SK-N-SH treated with all-trans-retinoic acid at 6 μM for 48 hours (cell line): Measurements from ENCODE around the gene RNF145.

Experiments used
- ATAC-seq: fragments of 200-7000 bp; cut with Tn5 transposase; 3 replicates; pipeline ENCODE4 v1.9.1; 2020; ENCODE audit warnings: mild to moderate bottlenecking, moderate library complexity
- BACH2 ChIP-seq: fragments of 250-450 bp; sonication (Bioruptor Pico); IDR thresholded peaks from 2 replicates; pipeline ENCODE4 v1.9.0; 2021; ENCODE audit warnings: mild to moderate bottlenecking, borderline replicate concordance
- CSRNP3 ChIP-seq: fragments of 250-450 bp; sonication (Bioruptor Pico); IDR thresholded peaks from 2 replicates; pipeline ENCODE4 v1.5.1; 2021; ENCODE audit warnings: mild to moderate bottlenecking, moderate library complexity
- GLIS3 ChIP-seq: fragments of 250-450 bp; sonication (Bioruptor Pico); IDR thresholded peaks from 2 replicates; pipeline ENCODE4 v1.5.0; 2020; ENCODE audit warnings: mild to moderate bottlenecking, moderate library complexity
- ISL1 ChIP-seq: fragments of 250-450 bp; sonication (Bioruptor Pico); IDR thresholded peaks from 2 replicates; pipeline ENCODE4 v2.1.2; 2022; ENCODE audit warnings: mild to moderate bottlenecking, moderate library complexity
- OSR1 ChIP-seq: fragments of 250-450 bp; sonication (Bioruptor Pico); IDR thresholded peaks from 2 replicates; pipeline ENCODE4 v1.8.0; 2022; ENCODE audit warnings: moderate library complexity, mild to moderate bottlenecking, inconsistent platforms
- RARB ChIP-seq: fragments of 250-450 bp; sonication (Bioruptor Pico); IDR thresholded peaks from 2 replicates; pipeline ENCODE4 v1.8.0; 2021; ENCODE audit warnings: mild to moderate bottlenecking, moderate library complexity
- SNAI2 ChIP-seq: fragments of 250-450 bp; sonication (Bioruptor Pico); IDR thresholded peaks from 2 replicates; pipeline ENCODE4 v1.5.0; 2020; ENCODE audit warnings: mild to moderate bottlenecking, moderate library complexity
- TCF4 ChIP-seq: fragments of 250-450 bp; sonication (Bioruptor Pico); IDR thresholded peaks from 2 replicates; pipeline ENCODE4 v1.8.0; 2021; ENCODE audit warnings: mild to moderate bottlenecking, moderate library complexity, borderline replicate concordance
- TOX ChIP-seq: fragments of 250-450 bp; sonication (Bioruptor Pico); IDR thresholded peaks from 2 replicates; pipeline ENCODE4 v1.8.0; 2021; ENCODE audit warnings: mild to moderate bottlenecking, moderate library complexity, borderline replicate concordance
- ZC3H10 ChIP-seq: fragments of 250-450 bp; sonication (Bioruptor Pico); IDR thresholded peaks from 2 replicates; pipeline ENCODE4 v1.5.1; 2021; ENCODE audit warnings: mild to moderate bottlenecking, moderate library complexity
- ZFP3 ChIP-seq: fragments of 250-450 bp; sonication (Bioruptor Pico); IDR thresholded peaks from 2 replicates; pipeline ENCODE4 v1.5.0; 2020; ENCODE audit warnings: mild to moderate bottlenecking, moderate library complexity
- ZNF565 ChIP-seq: fragments of 450-650 bp; formaldehyde crosslinking; conservative IDR thresholded peaks from 2 replicates; pipeline ENCODE4 v1.5.0; 2020; ENCODE audit warnings: low read depth, mild to moderate bottlenecking, moderate library complexity
- ZNF8 ChIP-seq: fragments of 450-650 bp; formaldehyde crosslinking; IDR thresholded peaks from 2 replicates; pipeline ENCODE4 v1.5.0; 2020; ENCODE audit warnings: mild to moderate bottlenecking, moderate library complexity
- TF ChIP-seq, protein P1 (sequence below): fragments of 250-450 bp; sonication (Bioruptor Pico); IDR thresholded peaks from 2 replicates; pipeline ENCODE4 v1.5.1; 2020; ENCODE audit warnings: low read depth, mild to moderate bottlenecking, moderate library complexity
- TF ChIP-seq, protein P2 (sequence below): fragments of 250-450 bp; sonication (Bioruptor Pico); IDR thresholded peaks from 2 replicates; pipeline ENCODE4 v1.8.0; 2020; ENCODE audit warnings: mild to moderate bottlenecking, moderate library complexity, borderline replicate concordance
- TF ChIP-seq, protein P3 (sequence below): fragments of 250-450 bp; sonication (Bioruptor Pico); IDR thresholded peaks from 2 replicates; pipeline ENCODE4 v1.5.0; 2020; ENCODE audit warnings: mild to moderate bottlenecking, moderate library complexity

The RNF145 gene

GRCh38 chr5:159184858-159185381, 24.4 kb downstream of the RNF145 start:
- ATAC-seq = peak; percentile 84
- TF ChIP-seq, protein P1, sequence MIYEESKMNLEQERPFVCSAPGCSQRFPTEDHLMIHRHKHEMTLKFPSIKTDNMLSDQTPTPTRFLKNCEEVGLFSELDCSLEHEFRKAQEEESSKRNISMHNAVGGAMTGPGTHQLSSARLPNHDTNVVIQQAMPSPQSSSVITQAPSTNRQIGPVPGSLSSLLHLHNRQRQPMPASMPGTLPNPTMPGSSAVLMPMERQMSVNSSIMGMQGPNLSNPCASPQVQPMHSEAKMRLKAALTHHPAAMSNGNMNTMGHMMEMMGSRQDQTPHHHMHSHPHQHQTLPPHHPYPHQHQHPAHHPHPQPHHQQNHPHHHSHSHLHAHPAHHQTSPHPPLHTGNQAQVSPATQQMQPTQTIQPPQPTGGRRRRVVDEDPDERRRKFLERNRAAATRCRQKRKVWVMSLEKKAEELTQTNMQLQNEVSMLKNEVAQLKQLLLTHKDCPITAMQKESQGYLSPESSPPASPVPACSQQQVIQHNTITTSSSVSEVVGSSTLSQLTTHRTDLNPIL = no peak
- 0 out of 2 replicates have a peak, but pooled peaks have one; percentile 18 for TF ChIP-seq ISL1 (CRISPR knock-in tag)

GRCh38 chr5:159184236-159184635, 25.1 kb downstream of the RNF145 start:
- TF ChIP-seq BACH2 (no peak), RARB (CRISPR knock-in tag) (no peak)
- ATAC-seq = no peak

GRCh38 chr5:159183247-159183646, 26.1 kb downstream of the RNF145 start:
- TF ChIP-seq RARB (CRISPR knock-in tag) (no peak), OSR1 (CRISPR knock-in tag) (no peak), TOX (no peak), ZFP3 (CRISPR knock-in tag) (no peak), GLIS3 (no peak), ZNF8 (CRISPR knock-in tag) (no peak), TCF4 (no peak), ZNF565 (CRISPR knock-in tag) (no peak), ZC3H10 (CRISPR knock-in tag) (no peak)
- TF ChIP-seq, protein P2, sequence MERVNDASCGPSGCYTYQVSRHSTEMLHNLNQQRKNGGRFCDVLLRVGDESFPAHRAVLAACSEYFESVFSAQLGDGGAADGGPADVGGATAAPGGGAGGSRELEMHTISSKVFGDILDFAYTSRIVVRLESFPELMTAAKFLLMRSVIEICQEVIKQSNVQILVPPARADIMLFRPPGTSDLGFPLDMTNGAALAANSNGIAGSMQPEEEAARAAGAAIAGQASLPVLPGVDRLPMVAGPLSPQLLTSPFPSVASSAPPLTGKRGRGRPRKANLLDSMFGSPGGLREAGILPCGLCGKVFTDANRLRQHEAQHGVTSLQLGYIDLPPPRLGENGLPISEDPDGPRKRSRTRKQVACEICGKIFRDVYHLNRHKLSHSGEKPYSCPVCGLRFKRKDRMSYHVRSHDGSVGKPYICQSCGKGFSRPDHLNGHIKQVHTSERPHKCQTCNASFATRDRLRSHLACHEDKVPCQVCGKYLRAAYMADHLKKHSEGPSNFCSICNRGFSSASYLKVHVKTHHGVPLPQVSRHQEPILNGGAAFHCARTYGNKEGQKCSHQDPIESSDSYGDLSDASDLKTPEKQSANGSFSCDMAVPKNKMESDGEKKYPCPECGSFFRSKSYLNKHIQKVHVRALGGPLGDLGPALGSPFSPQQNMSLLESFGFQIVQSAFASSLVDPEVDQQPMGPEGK = no peak
- TF ChIP-seq, protein P1 = no peak
- TF ChIP-seq, protein P3, sequence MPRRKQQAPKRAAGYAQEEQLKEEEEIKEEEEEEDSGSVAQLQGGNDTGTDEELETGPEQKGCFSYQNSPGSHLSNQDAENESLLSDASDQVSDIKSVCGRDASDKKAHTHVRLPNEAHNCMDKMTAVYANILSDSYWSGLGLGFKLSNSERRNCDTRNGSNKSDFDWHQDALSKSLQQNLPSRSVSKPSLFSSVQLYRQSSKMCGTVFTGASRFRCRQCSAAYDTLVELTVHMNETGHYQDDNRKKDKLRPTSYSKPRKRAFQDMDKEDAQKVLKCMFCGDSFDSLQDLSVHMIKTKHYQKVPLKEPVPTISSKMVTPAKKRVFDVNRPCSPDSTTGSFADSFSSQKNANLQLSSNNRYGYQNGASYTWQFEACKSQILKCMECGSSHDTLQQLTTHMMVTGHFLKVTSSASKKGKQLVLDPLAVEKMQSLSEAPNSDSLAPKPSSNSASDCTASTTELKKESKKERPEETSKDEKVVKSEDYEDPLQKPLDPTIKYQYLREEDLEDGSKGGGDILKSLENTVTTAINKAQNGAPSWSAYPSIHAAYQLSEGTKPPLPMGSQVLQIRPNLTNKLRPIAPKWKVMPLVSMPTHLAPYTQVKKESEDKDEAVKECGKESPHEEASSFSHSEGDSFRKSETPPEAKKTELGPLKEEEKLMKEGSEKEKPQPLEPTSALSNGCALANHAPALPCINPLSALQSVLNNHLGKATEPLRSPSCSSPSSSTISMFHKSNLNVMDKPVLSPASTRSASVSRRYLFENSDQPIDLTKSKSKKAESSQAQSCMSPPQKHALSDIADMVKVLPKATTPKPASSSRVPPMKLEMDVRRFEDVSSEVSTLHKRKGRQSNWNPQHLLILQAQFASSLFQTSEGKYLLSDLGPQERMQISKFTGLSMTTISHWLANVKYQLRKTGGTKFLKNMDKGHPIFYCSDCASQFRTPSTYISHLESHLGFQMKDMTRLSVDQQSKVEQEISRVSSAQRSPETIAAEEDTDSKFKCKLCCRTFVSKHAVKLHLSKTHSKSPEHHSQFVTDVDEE = no peak
- TF ChIP-seq, all 23 proteins: peak for 0
- ATAC-seq = no peak

GRCh38 chr5:159182691-159183090, 26.7 kb downstream of the RNF145 start:
- no peak for ATAC-seq
- TF ChIP-seq SNAI2 (CRISPR knock-in tag) (no peak), CSRNP3 (CRISPR knock-in tag) (no peak), ZC3H10 (CRISPR knock-in tag) (no peak)
- TF ChIP-seq, protein P3 = no peak
